CD4-positive, CD25-positive, alpha-beta regulatory T cell (primary cell): ENCODE results near the gene KLHDC3. TPM values are rescaled to one million over a fixed set of nuclear protein-coding genes. Genes with fewer than 3 reads are reported as not detected.
"Not testable (repeated sequence)": the region's sequence is repeated elsewhere in the genome, so short reads cannot be mapped to it uniquely, and the experiment has no call there.

Experiments used
- ATAC-seq, 2 donors: fragments of 150-1000 bp; cut with Tn5 transposase; one replicate each; pipeline ENCODE4 v1.10.0; 2021; ENCODE audit warnings: low read depth in 2 of 2, moderate number of reproducible peaks in 2 of 2, moderate library complexity in 1 of 2
- DNase-seq, 3 donors: peaks; one replicate each; pipeline versions ENCODE4 v3.0.0 to v3.0.0-alpha.2; 2012 to 2022; ENCODE audit warnings: mixed read lengths in 1 of 3
- H3K27ac ChIP-seq: one replicate; pipeline ENCODE4 v1.7.0; 2013; ENCODE audit warnings: mild to moderate bottlenecking, low read length; ENCODE audit not compliant: insufficient read depth, poor library complexity, severe bottlenecking
- H3K27me3 ChIP-seq: one replicate; pipeline ENCODE4 v1.7.0; 2013; ENCODE audit warnings: low read length; ENCODE audit not compliant: control insufficient read depth, insufficient read depth
- H3K36me3 ChIP-seq: one replicate; pipeline ENCODE4 v1.7.0; 2013; ENCODE audit warnings: mild to moderate bottlenecking, low read length, moderate library complexity; ENCODE audit not compliant: control insufficient read depth, insufficient read depth
- H3K4me1 ChIP-seq: 2 replicates; pipeline ENCODE4 v1.7.0; 2013; ENCODE audit warnings: mild to moderate bottlenecking, low read length; ENCODE audit not compliant: insufficient read depth, control insufficient read depth, poor library complexity, severe bottlenecking
- H3K4me3 ChIP-seq: one replicate; pipeline ENCODE4 v1.7.0; 2013; ENCODE audit warnings: low read depth, mild to moderate bottlenecking, low read length, moderate library complexity
- H3K9me3 ChIP-seq, 2 experiments: 1 replicate in 1 of 2; 2 replicates in 1 of 2; pipeline ENCODE4 v1.7.0; 2013; ENCODE audit warnings: low read length in 2 of 2, mild to moderate bottlenecking in 1 of 2, moderate library complexity in 1 of 2; ENCODE audit not compliant: control insufficient read depth in 2 of 2
- H3K27ac Mint-ChIP-seq, 3 donors: one replicate each; pipeline ENCODE4 v1.8.0; 2020 to 2022; ENCODE audit warnings: mild to moderate bottlenecking in 3 of 3, mixed read lengths in 3 of 3, moderate library complexity in 2 of 3
- H3K27me3 Mint-ChIP-seq: one replicate; pipeline ENCODE4 v1.8.0; 2022; ENCODE audit warnings: mild to moderate bottlenecking, mixed read lengths
- H3K36me3 Mint-ChIP-seq: one replicate; pipeline ENCODE4 v1.8.0; 2020; ENCODE audit warnings: mixed read lengths
- H3K4me1 Mint-ChIP-seq, 4 donors: one replicate each; pipeline ENCODE4 v1.8.0; 2020 to 2022; ENCODE audit warnings: mixed read lengths in 4 of 4, mild to moderate bottlenecking in 1 of 4
- H3K4me3 Mint-ChIP-seq, 4 donors: one replicate each; pipeline ENCODE4 v1.8.0; 2020 to 2022; ENCODE audit warnings: mild to moderate bottlenecking in 4 of 4, mixed read lengths in 4 of 4, moderate library complexity in 3 of 4
- H3K9me3 Mint-ChIP-seq, 7 donors: one replicate each; pipeline ENCODE4 v1.8.0; 2020 to 2022; ENCODE audit warnings: mixed read lengths in 7 of 7, mild to moderate bottlenecking in 3 of 7, moderate library complexity in 2 of 7
- polyA plus RNA-seq, 4 donors: library from polyadenylated mRNA; unstranded; fragments of 300-500 nt; fragmentation: Illumina TruSeq; gene quantifications; one replicate each; pipeline ENCODE4 v1.2.3, GENCODE V29; 2021
- total RNA-seq: library from RNA; stranded (reverse); gene quantifications from one replicate; pipeline ENCODE4 v1.2.3, GENCODE V29; 2022

Gene KLHDC3
- total and polyA plus RNA-seq, 5 donors from 2014 or later, result 38.6 to 130 (median 124) TPM

GRCh38 chr6:42993445-42993844, 20.6 kb upstream of the KLHDC3 start:
- Mint-ChIP-seq H3K27ac (peak overlapping the region in 1 of 3 donors; percentile 65), H3K9me3 (no peaks in the 10 kb centered on the region), H3K4me3 (no peak overlapping the region), H3K36me3 (peaks cover 19% of the 10 kb centered on the region), H3K4me1 (peaks cover 0 to 32% (median 15%) of the 10 kb centered on the region in 4 donors), H3K27me3 (no peaks in the 10 kb centered on the region)
- Histone ChIP-seq H3K9me3 (no peaks in the 10 kb centered on the region), H3K4me3 (no peak overlapping the region), H3K27ac (no peak overlapping the region), H3K36me3 (peaks cover 27% of the 10 kb centered on the region), H3K27me3 (no peaks in the 10 kb centered on the region), H3K4me1 (no peaks in the 10 kb centered on the region)
- ATAC-seq, result no peak
- no peak for DNase-seq

DNA sequence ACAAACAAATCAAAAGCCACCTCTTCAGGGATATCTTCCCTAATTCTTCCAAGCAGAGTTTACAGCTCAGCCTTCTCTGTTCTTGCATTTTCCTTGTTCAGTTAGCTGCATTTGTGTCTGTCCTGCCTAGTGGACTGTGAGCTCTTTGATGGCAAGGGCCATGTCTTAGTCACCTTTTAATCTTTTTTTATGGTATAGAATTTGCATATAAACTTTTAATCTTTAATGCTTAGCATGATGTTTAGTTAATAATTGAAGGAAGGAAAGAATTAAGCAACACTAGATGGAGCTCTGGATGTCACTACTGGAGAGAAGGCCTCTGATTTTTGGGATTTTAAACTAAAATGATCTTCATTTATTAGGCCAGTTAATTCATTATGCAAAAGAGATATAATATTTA, 17.5 kb upstream of the KLHDC3 start:
- H3K9me3 Mint-ChIP-seq, result no peaks in the 10 kb centered on the region
- no peaks in the 10 kb centered on the region for H3K27me3 ChIP-seq
- H3K9me3 ChIP-seq, result no peaks in the 10 kb centered on the region
- H3K4me1 ChIP-seq, result no peaks in the 10 kb centered on the region
- DNase-seq, result no peak
- peak overlapping the region in 1 of 3 donors; percentile 63 for H3K27ac Mint-ChIP-seq
- ATAC-seq, result no peak
- no peak overlapping the region for H3K27ac ChIP-seq
- no peaks in the 10 kb centered on the region for H3K27me3 Mint-ChIP-seq
- no peak overlapping the region for H3K4me3 ChIP-seq
- H3K36me3 Mint-ChIP-seq, result peaks cover 7% of the 10 kb centered on the region
- H3K4me1 Mint-ChIP-seq, result peaks cover 0 to 18% (median 9%) of the 10 kb centered on the region in 4 donors
- H3K4me3 Mint-ChIP-seq, result no peak overlapping the region
- H3K36me3 ChIP-seq, result peaks cover 4% of the 10 kb centered on the region

- H3K4me1 ChIP-seq, H3K9me3 ChIP-seq, H3K27me3 ChIP-seq, H3K27ac ChIP-seq, H3K9me3 Mint-ChIP-seq, H3K4me3 ChIP-seq, ATAC-seq, H3K36me3 Mint-ChIP-seq, DNase-seq, H3K4me3 Mint-ChIP-seq, H3K36me3 ChIP-seq, H3K27me3 Mint-ChIP-seq: not testable (repeated sequence)
- Mint-ChIP-seq H3K27ac (peak overlapping the region in 1 of 3 donors; percentile 23), H3K4me1 (peaks cover 0 to 14% (median 7%) of the 10 kb centered on the region in 4 donors)
These were observed 15.8 kb upstream of the KLHDC3 start for GRCh38 chr6:42998205-42998604.

DNA sequence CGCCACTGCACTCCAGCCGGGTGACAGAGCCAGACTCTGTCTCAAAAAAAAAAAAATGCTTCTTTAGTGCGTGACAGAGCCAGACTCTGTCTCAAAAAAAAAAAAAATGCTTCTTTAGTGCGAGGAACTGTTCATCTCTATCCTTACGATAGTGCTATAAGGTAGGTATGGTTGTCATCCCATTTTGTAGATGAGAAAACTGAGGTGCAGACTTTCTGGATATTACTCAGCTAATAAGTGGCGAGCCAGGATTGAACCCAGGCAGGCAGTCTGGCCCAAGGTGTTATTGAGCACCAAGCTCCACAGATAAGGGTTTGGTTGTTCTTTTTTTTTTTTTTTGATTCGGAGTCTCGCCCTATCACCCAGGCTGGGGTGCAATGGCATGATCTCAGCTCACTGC, 12.2 kb upstream of the KLHDC3 start:
- no peaks in the 10 kb centered on the region for H3K27me3 ChIP-seq
- peaks cover 0 to 9% (median 2%) of the 10 kb centered on the region in 4 donors for H3K4me1 Mint-ChIP-seq
- H3K9me3 ChIP-seq, result no peaks in the 10 kb centered on the region
- H3K9me3 Mint-ChIP-seq, result no peaks in the 10 kb centered on the region
- no peaks in the 10 kb centered on the region for H3K4me1 ChIP-seq
- no peak for DNase-seq
- H3K27me3 Mint-ChIP-seq, result no peaks in the 10 kb centered on the region
- no peak overlapping the region for H3K27ac ChIP-seq
- no peak for ATAC-seq
- peaks cover 11% of the 10 kb centered on the region for H3K36me3 ChIP-seq
- peaks cover 8% of the 10 kb centered on the region for H3K36me3 Mint-ChIP-seq
- no peak overlapping the region for H3K4me3 Mint-ChIP-seq
- no peak overlapping the region for H3K4me3 ChIP-seq
- H3K27ac Mint-ChIP-seq, result no peak overlapping the region

- H3K4me1 ChIP-seq, result no peaks in the 10 kb centered on the region
- Mint-ChIP-seq H3K27ac (peak overlapping the region in 2 of 3 donors; percentile 41 to 50), H3K4me3 (peak overlapping the region in 1 of 4 donors; percentile 56), H3K27me3 (no peaks in the 10 kb centered on the region), H3K4me1 (peaks cover 0 to 16% (median 6%) of the 10 kb centered on the region in 4 donors), H3K36me3 (peaks cover 23% of the 10 kb centered on the region), H3K9me3 (peaks cover 0 to 1% (median 0%) of the 10 kb centered on the region in 7 donors)
- peaks cover 47% of the 10 kb centered on the region for H3K36me3 ChIP-seq
- DNase-seq (no peak), ATAC-seq (no peak)
- H3K27me3 ChIP-seq, result no peaks in the 10 kb centered on the region
- H3K27ac ChIP-seq, result no peak overlapping the region
- H3K4me3 ChIP-seq, result no peak overlapping the region
- H3K9me3 ChIP-seq, result no peaks in the 10 kb centered on the region
These were observed 8.2 kb upstream of the KLHDC3 start for GRCh38 chr6:43005844-43006243.

- no peaks in the 10 kb centered on the region for H3K27me3 Mint-ChIP-seq
- Histone ChIP-seq H3K9me3 (no peaks in the 10 kb centered on the region), H3K4me1 (no peaks in the 10 kb centered on the region), H3K4me3 (no peak overlapping the region), H3K27me3 (no peaks in the 10 kb centered on the region), H3K36me3 (peaks cover 51% of the 10 kb centered on the region), H3K27ac (no peak overlapping the region)
- peaks cover 0 to 1% (median 0%) of the 10 kb centered on the region in 7 donors for H3K9me3 Mint-ChIP-seq
- H3K27ac Mint-ChIP-seq, result peak overlapping the region in 1 of 3 donors; percentile 50
- H3K4me1 Mint-ChIP-seq, result peaks cover 0 to 20% (median 6%) of the 10 kb centered on the region in 4 donors
- DNase-seq (no peak), ATAC-seq (no peak)
- H3K36me3 Mint-ChIP-seq, result peaks cover 23% of the 10 kb centered on the region
- peak overlapping the region in 1 of 4 donors; percentile 56 for H3K4me3 Mint-ChIP-seq
These were observed 7.8 kb upstream of the KLHDC3 start for GRCh38 chr6:43006251-43006650.

GRCh38 chr6:43007126-43007525, 6.9 kb upstream of the KLHDC3 start:
- Histone ChIP-seq H3K4me3 (no peak overlapping the region), H3K27me3 (no peaks in the 10 kb centered on the region), H3K4me1 (no peaks in the 10 kb centered on the region), H3K27ac (no peak overlapping the region), H3K36me3 (peaks cover 56% of the 10 kb centered on the region), H3K9me3 (no peaks in the 10 kb centered on the region)
- Mint-ChIP-seq H3K9me3 (peaks cover 0 to 1% (median 0%) of the 10 kb centered on the region in 7 donors), H3K27me3 (no peaks in the 10 kb centered on the region), H3K4me1 (peaks cover 0 to 29% (median 7%) of the 10 kb centered on the region in 4 donors), H3K27ac (no peak overlapping the region), H3K36me3 (peaks cover 23% of the 10 kb centered on the region), H3K4me3 (no peak overlapping the region)
- ATAC-seq, result no peak
- no peak for DNase-seq

DNA sequence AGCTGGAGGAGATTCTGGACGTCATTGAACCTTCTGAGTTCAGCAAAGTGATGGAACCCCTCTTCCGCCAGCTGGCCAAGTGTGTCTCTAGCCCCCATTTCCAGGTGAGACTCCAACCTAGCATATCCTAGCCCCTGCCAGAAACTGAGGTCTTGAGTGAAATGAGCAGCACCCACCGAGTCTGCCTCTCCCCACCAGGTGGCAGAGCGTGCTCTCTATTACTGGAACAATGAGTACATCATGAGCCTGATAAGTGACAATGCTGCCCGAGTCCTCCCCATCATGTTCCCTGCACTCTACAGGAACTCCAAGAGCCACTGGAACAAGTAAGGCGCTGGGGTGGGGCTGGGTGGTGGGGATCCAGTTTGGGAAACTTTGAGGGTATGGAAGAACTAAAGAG, 4.9 kb upstream of the KLHDC3 start:
- peaks cover 0 to 1% (median 0%) of the 10 kb centered on the region in 7 donors for H3K9me3 Mint-ChIP-seq
- no peak overlapping the region for H3K4me3 ChIP-seq
- no peak overlapping the region for H3K27ac ChIP-seq
- no peaks in the 10 kb centered on the region for H3K9me3 ChIP-seq
- ATAC-seq (no peak), DNase-seq (peak in 2 of 3 donors; percentile 34 to 42)
- H3K27me3 Mint-ChIP-seq, result no peaks in the 10 kb centered on the region
- peak overlapping the region in 1 of 3 donors; percentile 69 for H3K27ac Mint-ChIP-seq
- peak overlapping the region in 2 of 4 donors; percentile 43 to 66 for H3K4me3 Mint-ChIP-seq
- peaks cover 23% of the 10 kb centered on the region for H3K36me3 Mint-ChIP-seq
- no peaks in the 10 kb centered on the region for H3K27me3 ChIP-seq
- H3K4me1 ChIP-seq, result peaks cover 14% of the 10 kb centered on the region
- peaks cover 0 to 49% (median 23%) of the 10 kb centered on the region in 4 donors for H3K4me1 Mint-ChIP-seq
- peaks cover 53% of the 10 kb centered on the region for H3K36me3 ChIP-seq
